Measurements from ENCODE around the gene ITPR2. TPM values are rescaled to one million over a fixed set of nuclear protein-coding genes. Genes with fewer than 3 reads are reported as not detected.

The ITPR2 gene
- total and polyA plus RNA-seq, 2 experiments from 2014 or later: 5.0 to 9.1 TPM

GRCh38 chr12:26822026-26822425 lies 11.0 kb downstream of the ITPR2 start:
- Histone ChIP-seq H3K27me3 (replicated peaks; ENCODE audit: insufficient read depth) (no peaks in the 10 kb centered on the region), H3K27ac (0 out of 2 replicates have a peak overlapping the region, but pooled peaks have one; percentile 6), H3F3A (ENCODE audit: insufficient read depth) (peaks cover 16% of the 10 kb centered on the region), H4K20me1 (ENCODE audit: insufficient read depth) (no peaks in the 10 kb centered on the region), H3K4me2 (ENCODE audit: unreplicated experiment) (peak overlapping the region; percentile 25), H3K36me3 (ENCODE audit: low read depth) (no peaks in the 10 kb centered on the region), H3K79me2 (ENCODE audit: insufficient read depth) (0 out of 2 replicates have a peak, but pooled peaks cover 8% of the 10 kb centered on the region), H3K9me3 (ENCODE audit: low read depth) (no peaks in the 10 kb centered on the region), H3K9me2 (ENCODE audit: insufficient read depth) (no peaks in the 10 kb centered on the region), H2AFZ (no peak overlapping the region), H3K4me1 (ENCODE audit: insufficient read depth) (peaks cover 28% of the 10 kb centered on the region), H3K4me3 (no peak overlapping the region), H3K9ac (no peak overlapping the region)
- WGBS, 2 experiments (ENCODE audit: low coverage in 1 of 2, low lambda C conversion rate in 2 of 2, missing lambda C conversion rate in 2 of 2): 69 to 76% methylated on average over 2 of the region's 2 CpGs
- peak; percentile 31 for DNase-seq
- TF ChIP-seq EZH2 (IDR thresholded peaks at IDR 0.05; ENCODE audit: insufficient read depth, poor library complexity, severe bottlenecking): no peak
- no peak for TF ChIP-seq EZH2phosphoT487 (IDR thresholded peaks at IDR 0.05; ENCODE audit: insufficient read depth, low read depth)
- in situ Hi-C loops (cut with MboI): no loop called here

DNA sequence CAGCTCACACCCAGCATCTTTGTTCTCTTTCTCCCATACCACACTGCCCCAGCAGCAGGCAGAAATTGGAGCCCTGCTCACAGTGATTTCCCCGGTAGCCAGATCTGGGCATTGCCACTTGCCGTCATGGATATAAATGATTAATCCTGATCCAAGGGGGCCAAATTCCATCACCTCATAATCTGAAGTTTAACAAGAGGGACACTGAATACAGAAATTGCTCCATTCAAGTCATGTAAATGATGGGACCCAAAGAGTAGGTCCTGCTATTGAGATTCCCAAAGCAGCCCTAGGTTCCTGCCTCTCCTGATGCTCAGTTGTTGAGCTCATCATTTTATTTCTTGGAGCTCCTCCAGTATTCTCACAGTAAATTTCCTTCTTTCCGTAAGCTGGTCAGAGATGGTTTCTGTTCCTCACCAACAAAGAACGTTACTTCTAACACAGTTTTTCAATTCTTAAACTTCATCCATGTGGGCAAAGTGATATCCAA lies 11.7 kb downstream of the ITPR2 start:
- TF ChIP-seq EZH2 (IDR thresholded peaks at IDR 0.05; ENCODE audit: insufficient read depth, poor library complexity, severe bottlenecking) (no peak), EZH2phosphoT487 (IDR thresholded peaks at IDR 0.05; ENCODE audit: insufficient read depth, low read depth) (no peak)
- in situ Hi-C loops (cut with MboI): no loop called here
- no peaks in the 10 kb centered on the region for H3K9me2 ChIP-seq (ENCODE audit: insufficient read depth)
- H3K27ac ChIP-seq: 0 out of 2 replicates have a peak overlapping the region, but pooled peaks have one; percentile 6
- no peaks in the 10 kb centered on the region for H3K36me3 ChIP-seq (ENCODE audit: low read depth)
- 73 to 78% methylated on average over 4 of the region's 4 CpGs for WGBS, 2 experiments (ENCODE audit: low coverage in 1 of 2, low lambda C conversion rate in 2 of 2, missing lambda C conversion rate in 2 of 2)
- no peak overlapping the region for H2AFZ ChIP-seq
- peak; percentile 45 for DNase-seq
- peak overlapping the region; percentile 13; the same call in 1 of the 2 replicates for H3K4me3 ChIP-seq
- peaks cover 28% of the 10 kb centered on the region for H3K4me1 ChIP-seq (ENCODE audit: insufficient read depth)
- peak overlapping the region; percentile 25 for H3K4me2 ChIP-seq (ENCODE audit: unreplicated experiment)
- peaks cover 16% of the 10 kb centered on the region for H3F3A ChIP-seq (ENCODE audit: insufficient read depth)
- 0 out of 2 replicates have a peak, but pooled peaks cover 8% of the 10 kb centered on the region for H3K79me2 ChIP-seq (ENCODE audit: insufficient read depth)
- H4K20me1 ChIP-seq (ENCODE audit: insufficient read depth): no peaks in the 10 kb centered on the region
- H3K27me3 ChIP-seq (replicated peaks; ENCODE audit: insufficient read depth): no peaks in the 10 kb centered on the region
- H3K9me3 ChIP-seq (ENCODE audit: low read depth): no peaks in the 10 kb centered on the region
- no peak overlapping the region for H3K9ac ChIP-seq

- Histone ChIP-seq H3F3A (ENCODE audit: insufficient read depth) (peaks cover 16% of the 10 kb centered on the region), H3K4me3 (no peak overlapping the region), H3K27me3 (replicated peaks; ENCODE audit: insufficient read depth) (no peaks in the 10 kb centered on the region), H3K4me1 (ENCODE audit: insufficient read depth) (peaks cover 27% of the 10 kb centered on the region), H3K27ac (no peak overlapping the region), H3K9me2 (ENCODE audit: insufficient read depth) (no peaks in the 10 kb centered on the region; the same call in 1 of the 2 replicates), H2AFZ (no peak overlapping the region), H3K9me3 (ENCODE audit: low read depth) (no peaks in the 10 kb centered on the region), H3K9ac (no peak overlapping the region), H4K20me1 (ENCODE audit: insufficient read depth) (no peaks in the 10 kb centered on the region), H3K4me2 (ENCODE audit: unreplicated experiment) (no peak overlapping the region), H3K36me3 (ENCODE audit: low read depth) (no peaks in the 10 kb centered on the region), H3K79me2 (ENCODE audit: insufficient read depth) (0 out of 2 replicates have a peak, but pooled peaks cover 8% of the 10 kb centered on the region)
- TF ChIP-seq EZH2 (IDR thresholded peaks at IDR 0.05; ENCODE audit: insufficient read depth, poor library complexity, severe bottlenecking): no peak
- TF ChIP-seq EZH2phosphoT487 (IDR thresholded peaks at IDR 0.05; ENCODE audit: insufficient read depth, low read depth): no peak
- no peak for DNase-seq
- WGBS, 2 experiments (ENCODE audit: low coverage in 1 of 2, low lambda C conversion rate in 2 of 2, missing lambda C conversion rate in 2 of 2): 97 to 100% methylated on average over 2 of the region's 2 CpGs
- in situ Hi-C loops (cut with MboI): no loop called here
Measured at GRCh38 chr12:26818636-26819035, 14.4 kb downstream of the ITPR2 start.

DNA sequence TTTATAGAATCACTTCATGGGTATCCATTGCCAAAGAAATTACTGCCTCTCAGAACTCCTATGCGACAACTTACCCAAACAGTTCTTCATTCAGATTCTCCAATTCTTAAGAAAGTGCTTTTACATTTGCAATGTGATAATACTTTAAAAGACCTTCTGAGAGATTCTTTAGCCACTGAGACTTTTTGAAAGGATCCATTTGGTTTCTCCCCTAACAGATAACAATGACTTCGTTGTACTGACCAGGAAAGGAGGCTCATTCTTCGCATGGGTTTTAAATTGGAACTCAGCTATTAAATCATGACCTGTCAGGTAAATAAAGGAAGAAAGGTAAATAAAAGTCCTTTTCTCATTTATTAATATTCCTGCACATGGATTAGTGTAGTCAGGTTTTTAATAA lies 14.8 kb downstream of the ITPR2 start:
- WGBS, 2 experiments (ENCODE audit: low coverage in 1 of 2, low lambda C conversion rate in 2 of 2, missing lambda C conversion rate in 2 of 2): 93 to 94% methylated on average over 3 of the region's 3 CpGs
- no peaks in the 10 kb centered on the region for H4K20me1 ChIP-seq (ENCODE audit: insufficient read depth)

More for the DNA sequence above, 14.8 kb downstream of the ITPR2 start:
- no peak for DNase-seq
- H3K9me3 ChIP-seq (ENCODE audit: low read depth): no peaks in the 10 kb centered on the region
- H3K9me2 ChIP-seq (ENCODE audit: insufficient read depth): no peaks in the 10 kb centered on the region; the same call in 1 of the 2 replicates
- TF ChIP-seq EZH2phosphoT487 (IDR thresholded peaks at IDR 0.05; ENCODE audit: insufficient read depth, low read depth): no peak
- TF ChIP-seq EZH2 (IDR thresholded peaks at IDR 0.05; ENCODE audit: insufficient read depth, poor library complexity, severe bottlenecking): no peak
- peaks cover 15% of the 10 kb centered on the region for H3F3A ChIP-seq (ENCODE audit: insufficient read depth)
- in situ Hi-C loops (cut with MboI): no loop called here
- no peak overlapping the region for H3K4me3 ChIP-seq
- H3K4me1 ChIP-seq (ENCODE audit: insufficient read depth): peaks cover 23% of the 10 kb centered on the region
- no peak overlapping the region for H3K9ac ChIP-seq
- H2AFZ ChIP-seq: no peak overlapping the region
- no peaks in the 10 kb centered on the region for H3K27me3 ChIP-seq (replicated peaks; ENCODE audit: insufficient read depth)
- H3K4me2 ChIP-seq (ENCODE audit: unreplicated experiment): no peak overlapping the region
- no peak overlapping the region for H3K27ac ChIP-seq
- no peaks in the 10 kb centered on the region for H3K36me3 ChIP-seq (ENCODE audit: low read depth)
- 0 out of 2 replicates have a peak, but pooled peaks cover 8% of the 10 kb centered on the region for H3K79me2 ChIP-seq (ENCODE audit: insufficient read depth)
